ENCODE measurements around the gene SLIT3.

The SLIT3 gene

GRCh38 chr5:168786147-168786546 lies 514.8 kb downstream of the SLIT3 start:
- Mint-ChIP-seq H3K4me3 (no peak overlapping the region), H3K27ac (no peak overlapping the region), H3K9me3 (no peaks in the 10 kb centered on the region), H3K36me3 (no peaks in the 10 kb centered on the region), H3K27me3 (no peaks in the 10 kb centered on the region), H3K4me1 (no peaks in the 10 kb centered on the region)
- no peak for ATAC-seq

GRCh38 chr5:168784454-168784853 lies 516.5 kb downstream of the SLIT3 start:
- H3K36me3 Mint-ChIP-seq = no peaks in the 10 kb centered on the region
- ATAC-seq = no peak
- no peaks in the 10 kb centered on the region for H3K27me3 Mint-ChIP-seq
- H3K27ac Mint-ChIP-seq = no peak overlapping the region
- H3K4me1 Mint-ChIP-seq = no peaks in the 10 kb centered on the region
- no peaks in the 10 kb centered on the region for H3K9me3 Mint-ChIP-seq
- no peak overlapping the region for H3K4me3 Mint-ChIP-seq

GRCh38 chr5:168781941-168782571 lies 518.9 kb downstream of the SLIT3 start:
- no peak for ATAC-seq
- H3K4me3 Mint-ChIP-seq = no peak overlapping the region
- H3K9me3 Mint-ChIP-seq = peaks cover 4% of the 10 kb centered on the region
- no peak overlapping the region for H3K27ac Mint-ChIP-seq
- no peaks in the 10 kb centered on the region for H3K36me3 Mint-ChIP-seq
- H3K4me1 Mint-ChIP-seq = no peaks in the 10 kb centered on the region
- H3K27me3 Mint-ChIP-seq = no peaks in the 10 kb centered on the region

GRCh38 chr5:168780888-168781287 lies 520.1 kb downstream of the SLIT3 start:
- no peaks in the 10 kb centered on the region for H3K36me3 Mint-ChIP-seq
- H3K4me3 Mint-ChIP-seq = no peak overlapping the region
- no peak for ATAC-seq
- peaks cover 6% of the 10 kb centered on the region for H3K9me3 Mint-ChIP-seq
- H3K4me1 Mint-ChIP-seq = no peaks in the 10 kb centered on the region
- no peaks in the 10 kb centered on the region for H3K27me3 Mint-ChIP-seq
- no peak overlapping the region for H3K27ac Mint-ChIP-seq

GRCh38 chr5:168779333-168779732 lies 521.6 kb downstream of the SLIT3 start:
- no peak for ATAC-seq

GRCh38 chr5:168778536-168778935 lies 522.4 kb downstream of the SLIT3 start:
- H3K27me3 Mint-ChIP-seq = no peaks in the 10 kb centered on the region
- H3K4me3 Mint-ChIP-seq = no peak overlapping the region
- H3K9me3 Mint-ChIP-seq = peaks cover 6% of the 10 kb centered on the region

More at GRCh38 chr5:168779333-168779732, 521.6 kb downstream of the SLIT3 start:
- no peak overlapping the region for H3K4me3 Mint-ChIP-seq
- no peaks in the 10 kb centered on the region for H3K36me3 Mint-ChIP-seq
- no peaks in the 10 kb centered on the region for H3K4me1 Mint-ChIP-seq
- no peaks in the 10 kb centered on the region for H3K27me3 Mint-ChIP-seq
- H3K27ac Mint-ChIP-seq = no peak overlapping the region
- peaks cover 6% of the 10 kb centered on the region for H3K9me3 Mint-ChIP-seq

GRCh38 chr5:168777651-168778050 lies 523.3 kb downstream of the SLIT3 start:
- peaks cover 6% of the 10 kb centered on the region for H3K9me3 Mint-ChIP-seq
- no peak for ATAC-seq
- H3K27ac Mint-ChIP-seq = no peak overlapping the region
- no peak overlapping the region for H3K4me3 Mint-ChIP-seq
- no peaks in the 10 kb centered on the region for H3K36me3 Mint-ChIP-seq
- no peaks in the 10 kb centered on the region for H3K4me1 Mint-ChIP-seq
- H3K27me3 Mint-ChIP-seq = no peaks in the 10 kb centered on the region

More at GRCh38 chr5:168778536-168778935, 522.4 kb downstream of the SLIT3 start:
- H3K36me3 Mint-ChIP-seq = no peaks in the 10 kb centered on the region
- H3K4me1 Mint-ChIP-seq = no peaks in the 10 kb centered on the region
- no peak for ATAC-seq
- no peak overlapping the region for H3K27ac Mint-ChIP-seq

- H3K27me3 Mint-ChIP-seq = no peaks in the 10 kb centered on the region
- H3K4me1 Mint-ChIP-seq = no peaks in the 10 kb centered on the region
- H3K36me3 Mint-ChIP-seq = no peaks in the 10 kb centered on the region
- no peak for ATAC-seq
- H3K9me3 Mint-ChIP-seq = peaks cover 6% of the 10 kb centered on the region
- H3K27ac Mint-ChIP-seq = no peak overlapping the region
- no peak overlapping the region for H3K4me3 Mint-ChIP-seq
Measured at GRCh38 chr5:168776070-168776469, 524.9 kb downstream of the SLIT3 start.

GRCh38 chr5:168773226-168773625 lies 527.7 kb downstream of the SLIT3 start:
- H3K9me3 Mint-ChIP-seq = peaks cover 6% of the 10 kb centered on the region
- H3K27me3 Mint-ChIP-seq = peaks cover 3% of the 10 kb centered on the region
- no peak for ATAC-seq
- no peak overlapping the region for H3K4me3 Mint-ChIP-seq
- no peaks in the 10 kb centered on the region for H3K36me3 Mint-ChIP-seq
- no peak overlapping the region for H3K27ac Mint-ChIP-seq
- H3K4me1 Mint-ChIP-seq = no peaks in the 10 kb centered on the region

- Mint-ChIP-seq H3K36me3 (no peaks in the 10 kb centered on the region), H3K9me3 (peaks cover 11% of the 10 kb centered on the region), H3K27me3 (peaks cover 9% of the 10 kb centered on the region), H3K27ac (no peak overlapping the region), H3K4me3 (no peak overlapping the region), H3K4me1 (no peaks in the 10 kb centered on the region)
- ATAC-seq = no peak
Measured at GRCh38 chr5:168772316-168772961, 528.5 kb downstream of the SLIT3 start.

- ATAC-seq = no peak
- H3K36me3 Mint-ChIP-seq = no peaks in the 10 kb centered on the region
- H3K27ac Mint-ChIP-seq = no peak overlapping the region
- H3K4me3 Mint-ChIP-seq = no peak overlapping the region
- no peaks in the 10 kb centered on the region for H3K4me1 Mint-ChIP-seq
- H3K27me3 Mint-ChIP-seq = peaks cover 9% of the 10 kb centered on the region
- H3K9me3 Mint-ChIP-seq = peaks cover 5% of the 10 kb centered on the region
Measured at GRCh38 chr5:168771678-168772077, 529.3 kb downstream of the SLIT3 start.

GRCh38 chr5:168770996-168771395 lies 529.9 kb downstream of the SLIT3 start:
- H3K4me1 Mint-ChIP-seq = no peaks in the 10 kb centered on the region

GRCh38 chr5:168770036-168770498 lies 530.9 kb downstream of the SLIT3 start:
- H3K27ac Mint-ChIP-seq = no peak overlapping the region
- no peaks in the 10 kb centered on the region for H3K36me3 Mint-ChIP-seq
- no peak overlapping the region for H3K4me3 Mint-ChIP-seq
- H3K4me1 Mint-ChIP-seq = no peaks in the 10 kb centered on the region
- H3K9me3 Mint-ChIP-seq = peaks cover 5% of the 10 kb centered on the region
- peaks cover 9% of the 10 kb centered on the region for H3K27me3 Mint-ChIP-seq
- no peak for ATAC-seq

More at GRCh38 chr5:168770996-168771395, 529.9 kb downstream of the SLIT3 start:
- H3K27me3 Mint-ChIP-seq = peaks cover 9% of the 10 kb centered on the region
- no peak overlapping the region for H3K27ac Mint-ChIP-seq
- no peaks in the 10 kb centered on the region for H3K36me3 Mint-ChIP-seq
- H3K4me3 Mint-ChIP-seq = no peak overlapping the region
- peaks cover 5% of the 10 kb centered on the region for H3K9me3 Mint-ChIP-seq
- no peak for ATAC-seq

GRCh38 chr5:168768172-168768571 lies 532.8 kb downstream of the SLIT3 start:
- Mint-ChIP-seq H3K4me3 (no peak overlapping the region), H3K4me1 (no peaks in the 10 kb centered on the region), H3K27ac (no peak overlapping the region), H3K9me3 (peaks cover 5% of the 10 kb centered on the region), H3K36me3 (no peaks in the 10 kb centered on the region), H3K27me3 (peaks cover 10% of the 10 kb centered on the region)
- ATAC-seq = no peak

GRCh38 chr5:168766426-168766700 lies 534.6 kb downstream of the SLIT3 start:
- Mint-ChIP-seq H3K36me3 (no peaks in the 10 kb centered on the region), H3K4me1 (no peaks in the 10 kb centered on the region), H3K9me3 (peaks cover 5% of the 10 kb centered on the region), H3K4me3 (no peak overlapping the region), H3K27ac (no peak overlapping the region), H3K27me3 (peaks cover 23% of the 10 kb centered on the region)
- no peak for ATAC-seq

Measured in stimulated activated memory B cell treated with anti-CD40 and anti-IgM and Interleukin-4, amounts not matched to agents 10 μg/mL and 1 μg/mL and 100 μg/mL, for 72 hours (primary cell).